CD4-positive, alpha-beta T cell treated with Interferon alpha-2 for 1 hour (primary cell): ENCODE data around the gene CENPT.
"Not testable (repeated sequence)": the region's sequence is repeated elsewhere in the genome, so short reads cannot be mapped to it uniquely, and the experiment has no call there.

Source experiments
- DNase-seq, 2 donors: peaks; one replicate each; pipeline ENCODE4 v3.0.0-alpha.2; 2020 to 2022

The CENPT gene

DNA sequence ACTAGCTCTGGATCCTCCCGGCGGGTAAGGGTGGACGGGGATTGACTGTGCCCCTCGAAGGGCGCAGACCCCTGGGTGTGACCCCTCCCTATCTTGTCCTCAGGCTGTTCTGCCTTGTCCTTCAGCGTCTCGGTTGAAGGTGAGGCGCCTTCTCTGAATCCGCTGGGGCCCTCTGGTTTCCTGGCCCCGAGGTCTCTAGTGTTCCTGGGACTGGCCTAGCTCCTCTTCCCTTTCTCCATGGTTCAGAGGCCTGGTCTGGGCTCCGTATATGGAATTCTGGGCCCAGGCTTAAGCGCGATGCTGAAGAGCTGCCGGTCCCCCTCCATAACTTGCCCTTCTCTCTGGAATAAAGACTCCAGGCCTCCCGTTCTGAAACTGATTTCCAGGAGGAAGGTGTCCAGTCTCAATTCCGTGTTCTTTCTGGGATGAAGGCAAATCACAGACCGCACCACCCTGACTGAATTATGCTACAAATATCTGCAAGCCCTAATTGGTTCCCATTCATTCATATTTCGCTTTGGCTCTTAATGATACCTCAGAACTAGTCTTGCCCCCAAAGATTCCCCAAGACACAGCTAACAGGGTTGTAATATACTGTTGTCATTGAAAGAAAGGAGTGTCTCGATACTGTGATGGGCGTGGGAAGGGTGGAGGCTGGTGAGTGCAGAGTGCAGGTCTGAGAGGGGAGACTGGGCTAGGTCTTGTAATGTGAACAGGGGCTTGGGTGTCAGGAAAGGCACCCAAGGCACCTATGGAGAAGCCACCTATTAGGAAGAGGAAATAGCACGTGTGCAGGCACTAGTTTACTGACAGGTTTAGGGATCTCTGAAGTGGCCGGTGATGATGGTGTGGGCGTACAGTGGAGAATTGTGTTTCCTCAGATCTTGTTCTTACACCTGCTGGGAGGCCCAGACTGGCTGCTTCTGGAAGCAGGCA, 26.2 kb upstream of the CENPT start:
- DNase-seq: no peak

DNA sequence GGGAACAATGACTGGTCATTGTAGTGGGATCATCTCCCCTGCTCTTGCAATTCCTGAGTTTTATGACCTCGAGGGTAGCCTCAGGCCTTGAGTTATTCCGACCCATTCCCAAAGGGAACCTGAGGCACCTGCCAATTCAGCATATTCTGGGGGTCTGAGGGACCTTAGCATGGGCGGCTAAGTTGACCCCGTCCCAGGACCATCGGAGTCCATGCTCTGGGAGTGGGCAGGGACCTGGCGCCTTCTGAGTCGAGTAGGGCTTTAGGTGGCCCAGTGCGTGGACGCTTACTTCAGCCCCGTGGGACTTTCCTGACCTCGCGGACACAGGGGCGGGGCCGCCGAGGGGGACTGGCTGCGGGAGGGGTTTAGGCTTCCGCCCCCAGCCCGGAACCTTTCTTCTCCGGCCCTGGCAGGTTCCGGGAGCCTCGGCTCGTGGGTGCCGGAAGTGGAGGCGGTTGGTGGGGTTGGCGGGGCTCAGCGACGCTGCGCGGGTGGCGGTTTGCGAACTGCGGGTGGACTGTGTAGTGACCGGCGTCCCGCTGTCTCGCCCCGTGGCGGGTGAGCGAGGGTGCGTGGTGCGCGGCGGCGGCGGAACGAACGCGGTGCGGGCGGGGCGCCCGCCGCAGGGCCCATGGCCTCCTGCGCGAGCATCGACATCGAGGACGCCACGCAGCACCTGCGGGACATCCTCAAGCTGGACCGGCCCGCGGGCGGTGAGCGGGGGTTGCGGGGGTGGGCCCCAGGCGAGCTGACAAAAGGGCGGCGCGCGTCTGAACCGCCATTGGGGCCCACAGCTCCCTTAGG, 25.3 kb upstream of the CENPT start, which contains the start of gene EDC4:
EDC4 (plus strand) TSS at position 422 of the 804 bp plus-strand sequence; CDS start at position 632, 210 bp downstream.
- DNase-seq: peak; percentile 83 to 92

DNA sequence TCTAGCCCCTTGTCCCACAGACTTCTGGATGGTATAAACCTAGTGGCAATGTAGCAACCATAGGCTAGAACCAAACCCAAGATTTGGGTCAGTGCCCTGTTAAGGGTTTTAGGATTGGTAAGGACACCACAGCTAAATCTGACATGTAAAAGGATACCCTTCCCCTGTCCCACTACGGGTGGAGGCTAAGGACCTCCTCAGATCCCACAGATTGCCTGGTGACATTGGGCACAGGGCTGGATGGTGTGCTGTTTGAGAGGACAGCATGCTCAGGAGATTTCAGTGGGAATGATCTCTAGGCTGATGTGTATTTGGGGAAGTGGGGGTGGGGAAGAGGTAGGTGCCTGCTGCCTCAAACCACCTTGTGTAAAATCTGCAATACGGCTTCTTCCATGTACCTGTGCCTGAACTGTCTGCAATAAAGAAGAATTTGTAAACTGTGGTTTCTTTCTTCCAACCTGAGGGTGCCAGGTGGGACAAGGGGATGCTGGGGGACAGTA, 24.7 kb upstream of the CENPT start:
- DNase-seq: no peak

DNA sequence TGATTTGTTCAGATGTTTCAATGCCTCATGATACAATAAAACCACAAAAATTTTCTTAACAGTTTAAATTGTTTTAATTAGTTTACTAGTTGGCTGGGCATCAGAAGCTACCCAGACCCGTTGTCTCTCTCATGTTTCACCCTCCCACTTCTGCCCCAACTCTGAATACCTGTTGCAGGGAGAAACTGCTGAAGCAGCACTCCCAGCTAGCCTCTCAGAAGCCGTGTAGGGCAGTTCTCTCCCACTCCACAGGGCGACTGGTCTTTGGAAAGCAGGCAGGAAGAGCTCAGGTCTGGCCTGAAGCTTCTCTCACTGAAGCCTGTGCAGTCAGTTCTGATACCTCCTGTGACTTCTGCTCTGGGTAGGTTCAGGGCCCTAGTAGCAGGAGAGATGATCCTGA, 23.8 kb upstream of the CENPT start:
- DNase-seq: no peak

DNA sequence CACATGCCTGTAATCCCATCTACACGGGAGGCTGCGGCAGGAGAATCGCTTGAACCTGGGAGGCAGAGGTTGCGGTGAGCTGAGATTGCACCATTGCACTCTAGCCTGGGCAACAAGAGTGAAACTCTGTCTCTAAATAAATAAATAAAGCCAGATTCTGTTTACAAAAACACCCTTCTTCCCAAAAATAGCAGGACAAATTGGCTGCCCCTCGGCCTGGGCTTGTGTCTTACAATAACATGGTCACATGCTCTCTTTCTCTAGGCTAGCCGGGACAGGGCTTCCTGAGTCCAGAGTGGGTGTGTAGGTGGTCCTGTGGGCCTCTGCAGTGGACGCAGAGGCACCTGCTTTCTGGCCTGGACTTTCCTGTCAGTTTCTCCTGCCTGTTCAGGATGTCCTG, 22.2 kb upstream of the CENPT start:
- no peak for DNase-seq

DNA sequence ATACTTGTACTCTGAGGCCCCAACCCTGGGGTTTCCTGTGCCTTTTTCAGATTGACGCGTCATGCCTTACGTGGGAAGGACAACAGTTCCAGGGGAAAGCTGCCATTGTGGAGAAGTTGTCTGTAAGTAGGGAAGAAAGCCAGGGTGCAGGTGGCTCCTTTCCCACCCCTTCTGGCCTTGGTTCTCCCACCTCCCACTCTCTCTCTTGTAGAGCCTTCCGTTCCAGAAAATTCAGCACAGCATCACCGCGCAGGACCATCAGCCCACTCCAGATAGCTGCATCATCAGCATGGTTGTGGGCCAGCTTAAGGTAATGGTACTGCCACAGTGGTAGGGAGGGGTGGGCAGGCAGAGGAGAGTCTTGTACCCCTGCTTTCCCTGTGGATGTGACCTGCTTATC, 20.8 kb upstream of the CENPT start:
- no peak for DNase-seq

DNA sequence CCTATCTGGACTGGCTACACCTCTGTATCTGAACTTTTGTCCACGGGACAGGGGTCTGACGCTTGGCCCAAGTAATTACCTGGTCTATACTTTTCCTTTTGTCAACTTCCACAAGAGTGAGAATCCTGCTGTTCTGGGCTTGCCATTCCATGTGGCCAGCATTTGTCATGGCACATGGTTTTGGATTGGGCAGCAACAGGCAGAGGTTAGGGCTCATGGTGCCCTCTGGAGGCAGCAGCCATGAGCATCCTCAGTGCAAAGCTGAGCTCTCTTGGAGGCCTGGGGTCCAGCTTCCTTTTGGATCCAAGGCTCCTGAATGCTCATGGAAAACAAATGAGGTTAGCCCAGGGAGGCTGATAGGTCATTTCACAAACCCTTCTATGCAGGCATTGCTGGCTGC, 17.8 kb upstream of the CENPT start:
- DNase-seq: peak; percentile 6 to 23

DNA sequence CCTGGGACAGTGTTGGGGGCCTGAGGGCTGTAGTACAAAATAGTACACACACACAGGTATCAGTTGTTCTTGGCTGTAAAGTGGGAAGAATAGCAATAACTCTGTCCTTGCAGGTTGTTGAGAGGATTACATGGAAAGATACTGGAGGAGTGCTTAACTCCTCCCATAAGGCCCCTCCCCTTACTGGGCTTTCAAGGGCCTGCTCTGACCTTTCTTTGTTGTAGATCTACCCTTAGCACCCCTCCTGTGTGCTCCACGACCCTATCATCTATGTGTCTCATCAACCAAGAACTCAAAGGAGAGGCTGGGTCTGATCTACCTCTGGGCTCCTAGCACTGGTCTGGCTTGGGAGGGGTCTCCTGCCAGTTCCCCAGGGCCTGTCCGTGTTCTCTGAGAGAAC, 17.1 kb upstream of the CENPT start:
- DNase-seq: no peak

DNA sequence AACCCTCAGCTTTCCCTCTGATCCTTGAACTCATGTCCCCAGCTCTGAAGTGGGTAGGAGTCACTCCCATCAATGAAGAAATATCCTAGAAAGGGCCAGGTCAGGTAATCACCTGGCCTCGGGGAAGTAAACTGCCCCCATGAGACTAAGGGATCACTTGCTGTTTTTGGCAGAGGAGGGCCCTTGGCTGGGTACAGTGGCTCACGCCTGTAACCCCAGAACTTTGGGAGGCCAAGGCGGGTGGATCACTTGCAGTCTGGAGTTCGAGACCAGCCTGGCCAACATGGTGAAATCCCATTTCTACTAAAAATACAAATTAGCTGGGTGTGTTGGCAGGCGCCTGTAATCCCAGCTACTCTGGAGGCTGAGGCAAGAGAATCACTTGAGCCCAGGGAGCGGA, 16.6 kb upstream of the CENPT start:
- DNase-seq: not testable (repeated sequence)

DNA sequence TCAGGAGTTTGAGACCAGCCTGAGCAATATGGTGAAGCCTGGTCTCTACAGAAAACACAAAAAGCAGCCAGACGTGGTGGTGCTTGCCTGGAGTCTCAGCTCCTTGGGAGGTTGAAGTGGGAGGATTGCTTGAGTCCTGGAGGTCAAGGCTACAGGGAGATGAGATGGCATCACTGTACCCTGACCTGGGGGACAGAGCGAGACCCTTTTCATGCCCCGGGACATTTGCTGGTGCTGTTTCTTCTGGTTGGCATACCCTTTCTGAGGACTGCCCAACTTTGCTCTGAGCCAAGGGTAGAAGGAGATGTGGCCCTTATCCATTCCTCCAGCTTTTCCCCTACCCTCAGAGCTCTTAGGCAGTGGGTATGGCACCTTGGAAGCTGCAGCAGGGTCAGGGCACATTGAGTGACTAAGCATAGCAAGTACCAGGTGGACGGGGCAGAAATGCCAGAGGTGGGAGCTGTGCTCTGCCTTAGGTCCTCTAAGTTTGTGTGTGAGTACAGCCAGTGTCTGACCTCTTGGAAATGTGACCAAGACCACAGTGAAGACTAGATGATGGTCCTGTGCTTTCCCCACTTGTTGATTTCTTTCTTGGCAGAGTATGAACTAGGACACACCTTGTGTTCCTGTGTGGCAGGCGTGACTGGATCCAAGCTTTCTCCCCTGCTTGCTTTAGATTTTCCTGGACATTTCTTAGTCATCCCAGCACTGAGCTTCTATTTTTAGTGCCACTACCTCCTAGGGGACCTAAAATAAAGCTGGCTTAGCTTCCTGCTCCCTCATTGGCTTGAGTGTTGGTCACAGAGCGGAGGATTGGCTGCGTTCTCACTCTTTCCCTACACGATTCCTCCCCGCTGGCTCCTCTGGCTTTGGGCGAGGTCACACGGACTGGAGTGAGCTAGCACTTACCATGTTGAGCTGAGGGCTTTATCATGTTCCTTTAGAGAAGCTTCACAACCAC, 15.4 kb upstream of the CENPT start:
- DNase-seq: no peak

DNA sequence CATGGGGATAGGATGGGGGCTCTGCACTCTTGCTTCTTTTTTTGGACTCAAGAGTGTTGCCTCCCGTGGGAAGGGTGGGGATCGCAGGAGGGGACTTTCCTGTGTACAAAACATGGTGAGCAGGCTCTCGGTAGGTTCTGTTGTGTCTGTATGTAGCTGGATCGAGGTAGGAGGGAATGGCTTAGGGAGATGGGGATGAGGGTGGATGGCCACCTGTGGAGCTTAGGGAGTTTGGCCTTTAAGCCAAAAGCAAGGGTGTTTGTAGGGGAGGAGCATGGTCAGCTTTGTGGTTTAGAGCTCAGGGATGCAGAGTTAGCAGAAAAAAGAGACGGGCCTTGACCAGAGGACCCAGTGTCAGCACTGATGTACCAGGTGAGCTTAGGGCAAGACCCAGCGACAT, 14.4 kb upstream of the CENPT start:
- no peak for DNase-seq

DNA sequence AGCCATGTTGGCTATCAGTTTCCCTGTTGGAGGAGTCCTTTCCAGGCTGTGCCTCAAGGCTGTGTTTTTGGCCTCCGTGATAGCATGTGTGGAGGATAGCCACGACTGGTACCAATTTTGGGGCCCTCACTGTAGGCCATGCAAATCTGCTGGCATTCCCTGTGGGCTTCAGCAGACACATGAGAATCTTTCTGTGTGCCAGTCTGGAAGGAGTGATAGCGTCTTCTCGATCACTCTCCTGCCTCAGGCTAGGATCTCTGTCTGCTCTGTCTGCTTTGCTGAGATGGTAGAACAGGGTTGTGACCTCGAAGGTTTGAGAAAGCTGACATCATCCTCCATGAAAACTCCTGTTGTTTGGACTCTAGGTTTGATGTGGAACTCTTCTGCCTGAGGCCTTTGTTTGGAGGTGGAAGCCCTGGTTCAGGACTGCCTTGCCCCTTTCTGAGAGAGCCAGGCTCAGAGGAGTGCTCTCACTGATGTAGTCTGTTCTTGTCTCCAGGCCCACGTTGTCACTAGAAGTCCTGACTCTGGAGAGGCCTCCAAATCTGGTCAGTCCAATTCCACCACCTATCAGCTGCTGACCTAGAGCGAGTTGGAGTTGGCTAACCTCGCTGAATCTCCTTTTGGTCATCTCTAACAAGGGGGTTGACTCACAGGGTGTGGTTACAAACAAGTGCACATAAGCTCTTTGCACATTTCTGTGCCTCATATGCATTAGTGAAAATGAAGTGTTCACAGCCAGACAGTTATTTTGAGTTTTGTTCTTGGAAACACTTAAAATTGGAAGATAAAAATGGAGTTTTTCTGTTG, 13.3 kb upstream of the CENPT start:
- no peak for DNase-seq

DNA sequence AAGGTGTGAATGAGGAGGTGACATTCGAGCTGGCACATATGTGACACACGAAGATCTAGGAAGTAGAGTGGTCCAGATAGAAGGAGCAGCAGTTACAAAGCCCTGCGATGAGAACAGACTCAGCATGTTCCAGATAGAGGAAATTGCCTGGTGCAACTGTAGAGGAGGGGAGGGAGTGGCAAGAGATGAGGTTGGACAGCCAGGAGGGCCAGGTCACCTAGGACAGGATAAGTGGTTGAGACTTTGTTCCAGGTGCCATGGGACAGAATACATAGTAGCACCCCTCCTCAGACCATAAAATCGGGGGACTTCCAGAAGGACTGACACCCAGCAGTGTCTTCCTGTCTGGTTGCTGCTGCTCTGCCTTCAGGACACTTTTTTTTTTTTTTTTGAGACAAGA, 11.0 kb upstream of the CENPT start:
- DNase-seq: no peak

DNA sequence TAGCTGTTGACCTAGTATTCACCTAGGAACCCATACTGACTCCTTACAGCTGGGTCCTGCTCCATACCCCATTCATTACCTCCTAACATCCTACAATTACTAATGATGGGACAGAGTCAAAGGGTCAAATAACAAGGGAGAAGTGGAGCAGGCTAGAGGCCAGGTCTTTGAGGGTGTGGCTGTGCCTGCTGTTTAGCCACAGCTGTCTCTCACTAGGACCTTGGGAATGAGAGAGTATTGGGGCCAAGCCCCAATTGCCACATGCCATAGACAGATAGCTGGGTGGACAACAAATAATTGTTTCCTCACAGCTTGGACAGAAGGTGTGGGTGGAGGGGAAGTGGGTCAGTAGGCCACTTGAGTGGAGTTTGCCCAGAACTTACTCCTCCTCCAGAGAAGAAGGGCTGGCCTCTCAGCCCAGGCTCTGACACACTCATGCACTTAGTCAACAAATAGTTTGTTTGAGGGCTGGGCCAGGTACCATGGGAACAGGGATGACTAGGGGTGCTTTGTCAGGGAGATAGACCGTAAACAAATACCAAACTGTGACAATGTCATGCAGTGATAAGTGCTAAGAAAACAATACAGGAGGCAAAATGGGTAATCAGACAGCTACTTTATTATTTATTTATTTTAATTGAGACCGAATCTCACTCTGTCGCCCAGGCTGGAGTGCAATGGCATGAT, 10.2 kb upstream of the CENPT start:
- peak; percentile 30 to 44 for DNase-seq

DNA sequence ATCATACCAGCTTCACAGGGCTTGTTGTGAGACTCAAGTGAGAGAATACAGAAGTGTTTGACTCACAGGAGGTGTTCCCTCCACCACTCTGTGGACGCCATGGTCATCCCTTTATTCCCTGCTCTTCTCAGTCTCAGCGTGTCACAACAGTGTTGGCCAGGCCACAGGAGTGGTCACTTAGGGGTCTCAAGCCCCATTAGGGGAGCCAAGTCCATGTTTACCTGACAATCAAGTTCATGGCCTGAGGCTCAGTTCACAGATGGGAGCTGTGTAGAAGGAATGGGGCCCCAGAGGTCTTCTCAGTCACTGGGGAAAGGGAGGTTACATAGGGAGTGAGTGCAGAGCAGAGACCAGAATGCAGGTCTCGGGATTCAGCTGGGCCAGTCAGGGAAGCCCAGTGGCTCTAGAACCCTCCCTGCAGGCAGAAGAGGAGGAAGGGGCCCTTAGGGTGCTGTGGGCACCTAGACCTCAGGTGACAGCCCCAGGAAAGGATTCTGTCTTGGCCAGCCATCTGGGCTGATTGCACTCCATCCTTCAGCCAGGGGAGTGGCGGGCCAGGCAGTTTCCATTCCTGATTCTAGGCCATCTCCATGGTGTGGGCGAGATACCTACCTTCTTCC, 9.5 kb upstream of the CENPT start:
- no peak for DNase-seq

DNA sequence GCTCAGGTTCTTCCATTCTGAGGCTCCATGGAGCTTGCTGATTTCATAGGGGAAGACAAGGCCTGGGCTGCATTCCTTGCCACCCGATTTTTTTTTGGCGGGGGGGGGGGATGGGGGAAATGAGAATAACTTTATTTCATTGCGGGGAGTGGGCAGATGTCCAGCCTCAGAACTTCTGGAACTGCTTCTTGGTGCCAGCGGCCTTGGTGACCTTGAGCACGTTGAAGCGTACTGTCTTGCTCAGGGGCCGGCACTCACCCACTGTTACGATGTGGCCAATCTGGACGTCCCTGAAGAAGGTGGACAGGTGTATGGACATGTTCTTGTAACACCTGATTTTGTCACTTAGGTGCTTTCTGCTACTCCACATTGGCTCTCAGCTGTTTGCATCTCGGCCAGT, 8.3 kb upstream of the CENPT start:
- DNase-seq: no peak

DNA sequence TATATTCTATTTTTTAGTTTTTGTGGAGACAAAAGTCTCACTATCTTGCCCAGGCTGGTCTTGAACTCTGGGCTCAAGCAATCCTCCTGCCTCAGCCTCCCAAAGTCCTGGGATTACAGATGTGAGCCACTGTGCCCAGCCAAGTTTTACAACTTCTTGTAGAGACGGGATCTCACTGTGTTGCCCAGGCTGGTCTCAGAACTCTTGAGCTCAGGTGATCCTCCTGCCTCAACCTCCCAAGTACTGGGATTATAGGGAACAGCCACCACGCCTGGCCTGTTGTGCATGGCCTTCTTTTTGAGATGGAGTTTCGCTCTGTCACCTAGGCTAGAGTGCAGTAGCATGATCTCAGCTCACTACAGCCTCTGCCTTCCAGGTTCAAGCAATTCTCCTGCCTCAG, 6.2 kb upstream of the CENPT start:
- DNase-seq: no peak

DNA sequence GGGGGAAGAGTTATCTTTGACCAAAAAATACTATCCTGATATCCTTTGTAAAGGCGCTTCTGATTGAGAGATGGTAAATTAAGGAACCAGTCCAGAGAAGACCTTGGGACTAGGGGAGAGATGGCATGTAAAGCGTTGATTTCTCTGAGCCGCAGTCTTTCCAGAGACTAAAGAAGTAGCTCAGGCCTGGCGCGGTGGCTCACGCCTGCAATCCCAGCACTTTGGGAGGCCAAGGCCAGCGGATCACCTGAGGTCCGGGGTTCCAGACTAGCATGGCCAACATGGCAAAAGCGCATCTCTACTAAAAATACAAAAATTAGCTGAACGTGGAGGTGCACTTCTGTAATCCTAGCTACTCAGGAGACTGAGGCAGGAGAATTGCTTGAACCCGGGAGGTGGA, 625 bp upstream of the CENPT start:
- no peak for DNase-seq

DNA sequence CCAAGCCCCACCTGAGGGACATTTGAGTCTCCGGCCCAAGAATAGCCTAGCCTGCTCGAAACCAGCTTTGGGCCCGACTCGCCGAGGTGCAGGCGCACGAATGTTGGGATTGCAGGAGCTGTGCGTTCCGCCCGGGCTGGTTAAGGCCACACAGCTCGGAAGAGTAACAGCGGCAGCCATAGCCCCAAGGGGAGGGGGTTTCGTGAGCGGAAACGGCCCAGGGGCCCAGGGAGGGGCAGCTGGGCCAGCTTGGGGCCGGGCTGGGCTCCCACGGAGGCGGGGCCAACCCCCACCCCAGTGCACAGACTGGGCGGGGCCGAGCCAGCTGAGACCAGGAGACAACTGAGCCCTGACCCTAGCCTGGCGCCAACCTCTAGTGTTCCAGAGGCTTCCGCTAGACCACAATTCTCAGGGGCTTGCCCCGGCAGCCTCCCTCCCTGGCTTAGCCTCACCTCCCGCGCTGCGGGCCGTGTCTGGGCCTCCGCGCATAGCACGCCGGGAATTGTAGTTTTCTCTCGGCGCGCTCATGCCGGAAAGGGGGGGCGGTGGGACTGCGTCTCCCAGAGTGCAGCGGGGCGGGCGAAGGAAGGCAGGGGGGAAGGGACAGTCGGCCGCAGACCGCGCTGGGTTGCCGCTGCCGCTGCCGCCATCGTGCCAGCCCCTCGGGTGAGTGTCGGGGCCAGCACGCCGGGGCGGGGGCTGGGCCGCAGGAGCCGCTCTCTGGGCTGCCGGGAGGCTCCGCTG, 1.0 kb downstream of the CENPT start, which contains the start of gene NUTF2:
NUTF2 (plus strand) TSS at position 614 of the 744 bp plus-strand sequence. CDS start 18,198 bp downstream, outside the sequence.
- DNase-seq: peak; percentile 93 to 96

DNA sequence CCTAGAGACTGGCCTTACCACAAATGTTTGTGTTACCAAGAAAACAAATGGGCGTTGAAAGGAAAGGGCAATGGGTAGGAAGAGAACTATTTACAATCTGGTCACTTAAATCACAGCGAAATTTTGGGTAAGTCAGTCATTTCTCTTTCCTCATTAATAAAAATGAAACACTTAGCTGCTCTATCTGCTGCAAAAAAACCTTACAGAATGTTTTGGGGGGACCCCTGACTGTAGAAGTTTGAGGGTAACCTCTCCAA, 1.5 kb downstream of the CENPT start:
- DNase-seq: no peak
